GM21423 (cell line): ENCODE data around the gene ACER3.

Experiments
- ATAC-seq: cut with Tn5 transposase; IDR thresholded peaks from one replicate; pipeline ENCODE4 v1.9.1; 2021; ENCODE audit warnings: mild to moderate bottlenecking, moderate library complexity; ENCODE audit not compliant: unreplicated experiment

ACER3 gene

DNA sequence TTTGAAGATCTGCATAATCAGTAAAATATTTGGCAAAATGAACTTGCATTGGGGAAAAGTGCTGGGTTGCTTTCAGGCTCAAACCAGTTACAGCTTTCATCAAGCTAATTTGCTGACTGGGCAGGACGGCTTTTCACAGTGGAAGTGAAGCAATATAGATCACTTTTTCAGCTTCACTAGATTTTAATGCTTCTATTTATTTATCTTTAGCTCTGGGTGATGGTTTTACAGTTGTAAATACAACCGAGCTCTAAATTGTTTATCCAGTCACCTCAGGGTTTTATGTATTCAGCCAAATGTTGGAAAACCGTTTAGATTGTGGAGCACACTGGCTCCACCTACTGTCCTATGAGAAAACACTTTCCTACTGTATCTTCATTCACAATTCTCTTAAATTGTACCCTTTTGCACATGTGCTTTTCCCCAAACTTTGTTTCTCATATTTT is 58.2 kb downstream of the ACER3 start:
- ATAC-seq: no peak

DNA sequence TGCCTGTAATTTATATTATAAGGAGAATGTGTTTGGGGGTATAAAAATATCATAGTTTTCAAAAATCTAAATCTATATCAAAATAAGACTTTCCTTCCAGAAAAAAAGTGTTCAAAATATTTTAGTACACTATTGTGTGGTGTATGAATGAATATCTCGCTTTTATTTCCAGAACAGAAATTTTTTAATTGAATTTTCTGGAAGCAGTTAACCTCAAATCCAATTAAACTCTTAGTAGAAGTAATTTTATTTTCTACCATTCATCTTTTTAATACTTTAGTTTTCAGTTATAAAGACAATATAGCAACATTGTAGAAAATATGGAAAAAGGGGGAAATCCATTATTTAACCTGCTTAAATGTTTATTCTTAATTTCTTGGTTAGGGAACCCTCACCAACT is 58.7 kb downstream of the ACER3 start:
- no peak for ATAC-seq

DNA sequence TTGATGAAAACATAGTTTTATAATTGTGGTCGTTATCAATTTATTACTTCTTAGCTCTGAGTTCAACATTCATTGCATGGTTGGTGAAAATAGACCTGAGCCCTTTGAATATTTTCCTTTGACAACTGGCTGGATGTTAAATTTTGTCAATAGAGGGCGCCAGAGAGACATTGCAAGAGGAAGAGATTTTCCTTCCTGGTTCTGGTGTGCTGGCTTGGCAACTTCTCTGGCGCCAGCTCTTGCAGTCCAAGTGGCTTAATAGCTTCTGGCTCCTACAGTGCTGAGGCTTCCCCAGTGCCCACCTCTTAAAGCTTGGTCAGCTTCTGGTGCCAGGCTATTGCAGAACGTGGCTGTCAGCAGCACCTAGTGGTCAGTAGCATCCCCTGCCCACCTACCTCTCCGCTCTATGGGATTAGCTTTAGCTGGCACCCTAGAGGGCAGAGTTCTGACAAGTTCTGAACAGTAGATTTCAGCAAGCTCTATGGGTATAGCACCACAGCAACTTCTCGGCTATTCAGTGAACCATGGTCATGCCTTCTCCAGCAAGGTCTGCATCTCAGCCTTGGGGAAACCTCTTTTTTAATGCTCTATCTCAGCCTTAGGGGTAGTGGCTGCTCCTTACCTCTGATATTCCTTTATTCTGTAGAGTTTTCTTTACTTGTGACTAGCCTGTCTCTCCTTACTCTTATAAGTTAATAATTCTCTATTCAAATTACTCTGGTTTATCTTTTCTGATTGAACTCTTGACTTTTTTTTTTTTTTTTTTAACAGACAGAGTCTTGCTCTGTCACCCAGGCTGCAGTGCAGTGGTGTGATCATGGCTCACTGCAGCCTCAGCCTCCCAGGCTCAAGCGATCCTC is 59.4 kb downstream of the ACER3 start:
- ATAC-seq: peak; percentile 66

DNA sequence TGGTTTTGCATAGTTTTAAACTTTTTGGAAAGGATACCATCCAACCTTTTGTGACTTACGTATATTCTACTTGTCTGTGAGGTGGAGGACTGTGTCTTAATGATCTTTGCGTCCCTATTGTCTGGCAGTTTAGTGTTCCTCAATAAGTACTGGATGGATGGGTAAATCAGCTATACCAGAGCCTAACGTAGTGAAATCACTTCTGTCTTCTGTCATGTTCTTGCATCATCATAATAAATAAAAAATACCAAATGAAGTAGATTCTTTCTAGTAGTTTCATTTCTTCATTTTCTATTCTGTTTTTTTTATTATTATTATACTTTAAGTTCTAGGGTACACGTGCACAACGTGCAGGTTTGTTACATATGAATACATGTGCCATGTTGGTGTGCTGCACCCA is 66.4 kb downstream of the ACER3 start:
- ATAC-seq: no peak

DNA sequence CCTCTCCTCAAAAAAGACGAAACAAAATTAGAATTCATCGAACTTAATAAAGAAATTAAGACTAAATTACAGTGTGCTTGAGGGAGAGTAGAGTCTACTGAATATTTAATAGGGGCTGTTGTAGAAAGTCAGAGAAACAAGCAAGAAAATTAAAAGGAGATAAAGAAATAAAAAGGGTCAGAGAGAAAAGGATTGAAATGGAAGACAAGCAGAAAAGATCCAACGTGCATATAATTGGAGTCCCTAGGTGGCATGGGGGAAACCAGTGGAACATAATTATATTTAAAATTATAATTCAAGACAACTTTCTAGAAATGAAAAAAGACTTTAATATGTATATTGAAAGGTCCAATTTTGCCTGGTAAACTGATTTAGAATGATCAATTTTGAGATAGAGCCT is 74.3 kb downstream of the ACER3 start:
- no peak for ATAC-seq

DNA sequence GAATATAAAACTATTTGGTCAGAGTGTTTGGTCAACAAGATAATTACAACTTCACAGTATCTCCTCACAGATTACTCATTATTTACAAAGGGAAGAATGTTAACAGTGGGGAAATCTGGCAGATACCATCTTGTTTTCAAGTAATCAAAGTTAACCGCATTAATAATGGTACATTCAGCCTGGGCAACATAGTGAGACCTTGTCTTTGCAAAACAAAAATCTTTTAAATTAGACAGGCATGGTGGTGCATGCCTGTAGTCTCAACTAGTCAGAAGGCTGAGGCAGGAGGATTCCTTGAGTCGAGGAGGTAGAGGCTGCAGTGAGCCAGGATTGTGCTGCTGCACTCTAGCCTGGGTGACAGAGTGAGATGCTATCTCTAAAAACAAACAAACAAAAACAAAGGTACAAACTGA is 78.5 kb downstream of the ACER3 start:
- no peak for ATAC-seq

DNA sequence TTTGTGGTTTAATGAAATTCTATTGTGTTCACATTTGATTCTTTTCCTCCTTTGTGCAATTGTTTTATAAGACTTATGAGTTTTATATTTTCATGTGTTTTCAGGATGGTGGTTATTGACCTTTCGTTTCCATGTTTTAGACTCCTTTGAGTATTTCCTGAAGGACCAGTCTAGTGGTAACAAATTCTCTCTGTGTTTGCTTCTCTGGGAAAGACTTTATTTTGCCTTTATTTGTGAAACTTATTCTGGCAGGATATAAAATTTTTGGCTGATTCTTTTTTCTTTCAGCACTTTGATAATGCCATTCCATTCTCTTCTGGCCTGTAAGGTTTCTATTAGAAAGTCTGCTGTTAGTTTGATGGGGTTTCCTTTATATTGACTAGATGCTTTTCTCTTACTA is 83.5 kb downstream of the ACER3 start:
- no peak for ATAC-seq

DNA sequence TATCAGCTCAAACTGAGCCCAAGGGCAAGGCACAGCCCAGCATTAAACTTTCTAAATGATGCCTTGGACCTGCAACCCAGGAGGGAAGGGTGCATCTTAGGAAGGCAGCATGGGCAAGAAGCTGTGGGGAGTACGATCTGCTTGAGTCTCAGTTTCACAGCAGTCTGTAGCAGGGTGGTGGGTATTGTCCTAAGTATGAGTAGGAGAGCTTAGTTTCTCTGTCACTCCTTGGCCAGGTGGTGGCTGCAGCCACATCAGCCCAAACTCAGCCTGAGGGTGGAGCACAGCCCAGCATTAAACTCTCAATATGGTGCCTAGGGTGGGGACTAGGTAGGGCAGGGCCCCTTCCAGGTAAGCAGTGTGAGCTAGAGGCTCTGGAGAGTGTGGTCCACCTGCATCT is 85.5 kb downstream of the ACER3 start:
- ATAC-seq: no peak

DNA sequence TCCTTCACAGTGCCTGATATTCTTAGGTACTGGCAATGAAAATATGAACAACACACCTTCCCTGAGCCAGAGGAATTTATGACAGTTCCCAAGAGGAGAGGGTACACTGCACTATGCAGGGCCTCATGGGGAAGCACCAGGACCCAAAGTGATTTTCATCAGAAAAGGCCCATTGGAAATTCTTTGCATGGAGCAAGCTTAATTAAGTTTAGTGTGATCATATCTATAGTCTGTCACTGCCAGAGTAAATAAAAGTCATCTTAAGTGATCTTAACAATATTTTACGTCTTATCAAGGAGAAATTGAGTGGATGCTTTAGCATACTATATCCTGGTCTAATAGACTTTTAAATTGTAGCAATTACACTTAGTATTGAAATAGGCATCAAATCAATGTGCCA is 86.5 kb downstream of the ACER3 start:
- ATAC-seq: no peak

DNA sequence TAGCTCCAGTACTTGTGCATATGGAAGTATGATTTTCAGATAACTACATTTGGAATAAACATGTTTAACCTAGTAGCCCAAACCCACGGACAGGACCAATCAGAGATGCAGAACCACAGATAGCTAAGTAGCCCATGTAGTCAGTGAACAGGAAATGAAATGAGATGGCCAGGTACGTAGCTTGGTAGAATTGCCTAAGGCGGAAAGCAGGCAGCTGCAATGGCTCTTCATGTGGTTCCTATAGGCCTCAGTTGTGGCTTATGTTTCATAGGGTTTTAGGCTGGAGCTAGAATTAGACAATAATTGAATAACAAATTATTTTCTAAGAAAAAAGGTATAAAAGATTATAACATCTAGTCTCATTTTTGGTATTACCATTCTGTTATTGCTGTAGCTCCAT is 87.1 kb downstream of the ACER3 start:
- ATAC-seq: no peak

DNA sequence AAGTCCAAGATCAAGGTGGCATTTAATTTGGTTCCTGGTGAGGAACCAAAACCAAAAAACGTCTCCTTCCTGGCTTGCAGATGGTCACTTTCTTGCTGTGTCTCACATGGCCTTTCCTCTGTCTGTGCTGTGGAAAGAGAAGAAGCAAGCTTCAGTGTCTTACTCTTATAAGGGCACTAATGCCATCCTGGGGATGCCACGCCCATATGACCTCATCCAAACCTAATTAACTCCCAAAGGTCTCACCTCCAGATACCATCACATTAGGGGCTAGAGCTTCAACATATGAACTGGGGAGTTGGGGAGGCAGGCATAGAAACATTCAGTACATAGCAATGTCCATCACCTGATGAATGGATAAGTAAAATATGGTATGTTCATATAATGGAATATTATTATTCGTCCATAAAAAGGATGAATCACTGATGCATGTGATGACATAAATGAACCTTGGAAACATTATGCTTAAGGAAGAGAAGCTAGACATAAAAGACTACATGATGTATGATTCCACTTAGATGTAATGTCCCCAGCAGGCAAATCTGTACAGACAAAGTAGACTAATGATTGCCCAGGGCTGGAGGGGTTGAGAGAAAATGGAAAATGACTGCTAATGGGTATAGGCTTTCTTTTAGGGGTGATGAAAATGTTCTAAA is 94.9 kb downstream of the ACER3 start:
- no peak for ATAC-seq

DNA sequence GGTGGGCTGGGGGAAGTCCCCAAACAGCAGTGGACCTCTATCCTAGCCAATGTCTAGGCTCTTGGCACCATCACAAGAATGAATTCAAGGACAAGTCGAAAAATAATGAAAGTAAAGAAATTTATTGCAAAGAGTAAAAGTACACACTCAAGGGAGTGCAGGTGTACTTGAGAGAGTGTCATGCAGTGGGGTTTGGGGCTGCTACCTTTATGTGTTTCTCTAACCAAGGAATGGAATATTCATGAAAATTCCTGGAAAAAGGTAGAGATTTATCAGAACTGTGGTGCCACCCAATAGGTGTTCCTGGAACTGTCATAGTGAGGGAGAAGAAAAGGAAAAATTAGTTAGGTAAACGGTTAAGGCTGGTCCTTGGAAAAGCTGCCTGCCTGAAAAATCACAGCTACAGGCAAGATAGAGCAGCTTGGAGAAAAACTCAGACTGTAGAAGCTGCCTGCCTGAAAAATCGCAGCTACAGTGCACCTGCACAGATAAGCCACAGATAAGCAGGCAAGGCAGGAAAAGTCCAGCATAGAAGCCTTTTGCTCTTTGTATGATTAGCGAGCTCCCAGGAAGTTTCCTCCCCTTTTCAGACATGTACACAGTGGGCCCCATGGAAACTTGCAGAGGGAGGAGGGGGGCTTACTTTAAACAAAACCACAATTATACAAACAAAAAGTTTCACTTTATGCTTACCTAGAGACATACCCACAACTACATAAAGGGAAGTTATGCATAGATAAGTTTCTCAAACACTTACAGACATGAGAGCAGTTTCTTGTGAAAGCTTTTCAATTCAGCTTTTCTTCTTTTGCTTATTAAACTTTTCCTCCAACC is 102.1 kb downstream of the ACER3 start:
- ATAC-seq: peak; percentile 94

DNA sequence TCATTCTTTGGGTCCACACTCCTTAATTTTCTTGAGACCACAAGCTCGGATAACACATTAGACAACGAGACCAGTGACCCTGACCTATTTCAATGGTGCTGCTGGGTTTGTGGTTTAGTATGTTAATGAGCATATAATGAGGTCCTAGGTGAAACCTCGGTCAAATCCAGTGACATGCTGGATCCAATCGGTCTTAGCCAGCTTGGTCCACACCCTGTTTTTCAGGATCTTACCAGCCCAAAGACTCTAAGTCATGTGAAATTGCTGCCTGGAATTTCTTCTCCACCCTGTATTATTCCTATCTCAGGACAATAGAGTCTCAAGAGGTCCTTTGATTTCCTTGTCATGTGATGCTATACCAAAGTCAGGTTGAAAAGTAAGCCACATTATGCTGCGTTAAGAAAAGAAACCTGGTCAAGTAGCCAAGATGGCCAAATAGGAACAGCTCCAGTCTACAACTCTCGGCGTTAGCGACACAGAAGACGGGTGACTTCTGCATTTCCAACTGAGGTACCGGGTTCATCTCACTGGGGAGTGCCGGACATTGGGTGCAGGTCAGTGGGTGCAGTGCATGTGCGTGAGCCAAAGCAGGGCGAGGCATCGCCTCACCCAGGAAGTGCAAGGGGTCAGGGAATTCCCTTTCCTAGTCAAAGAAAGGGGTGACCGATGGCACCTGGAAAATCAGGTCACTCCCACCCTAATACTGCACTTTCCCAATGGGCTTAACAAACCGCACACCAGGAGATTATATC is 102.9 kb downstream of the ACER3 start:
- ATAC-seq: peak; percentile 13

DNA sequence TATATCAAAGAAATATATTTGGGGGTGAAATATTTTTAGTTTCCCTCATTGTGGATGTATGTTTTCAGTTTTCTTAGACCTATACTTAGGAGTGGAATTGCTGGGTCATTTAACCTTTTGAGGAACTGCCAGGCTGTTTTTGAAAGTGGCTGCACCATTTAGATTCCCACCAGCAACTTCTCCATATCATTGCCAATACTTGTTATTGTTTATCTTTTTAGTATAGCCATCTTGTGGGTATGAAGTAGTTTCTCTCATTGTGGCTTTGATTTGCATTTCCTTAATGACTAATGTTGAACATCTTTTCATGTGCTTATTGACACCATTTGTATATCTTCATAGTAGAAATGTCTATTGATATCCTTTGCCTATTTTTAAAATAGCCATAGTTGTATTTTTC is 111.3 kb downstream of the ACER3 start:
- no peak for ATAC-seq

DNA sequence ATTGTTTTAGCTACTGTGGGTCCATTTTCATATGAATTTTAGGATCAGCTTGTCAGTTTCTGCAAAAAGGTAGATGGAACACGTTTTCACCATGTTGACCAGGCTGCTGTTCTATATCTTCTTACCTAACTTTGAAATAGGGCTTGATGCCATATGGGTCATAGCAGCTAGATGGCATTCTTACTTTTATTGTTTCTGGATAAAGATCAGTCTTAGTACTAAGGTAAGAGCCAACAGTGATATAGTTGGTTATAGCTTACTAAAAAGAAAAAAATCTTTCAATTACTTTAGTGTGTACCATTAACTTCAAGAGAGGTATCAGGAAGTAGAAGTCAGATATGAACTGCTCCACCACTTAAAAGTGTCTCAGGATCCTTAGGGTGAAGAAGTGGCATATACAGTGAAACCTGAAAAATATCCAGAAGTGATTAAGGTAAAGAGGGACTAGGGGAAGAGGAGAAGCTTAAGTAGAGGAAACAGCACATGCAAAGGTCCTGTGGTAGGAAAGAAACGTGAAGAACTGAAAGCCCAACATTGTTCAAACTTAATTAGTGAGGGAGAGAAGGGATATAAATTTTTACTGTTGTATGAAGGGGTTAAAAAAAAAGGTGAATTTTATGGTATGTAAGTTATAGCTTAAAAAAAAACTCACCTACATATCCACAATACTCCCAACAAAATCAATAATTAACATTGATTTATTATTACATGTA is 113.6 kb downstream of the ACER3 start:
- ATAC-seq: no peak

DNA sequence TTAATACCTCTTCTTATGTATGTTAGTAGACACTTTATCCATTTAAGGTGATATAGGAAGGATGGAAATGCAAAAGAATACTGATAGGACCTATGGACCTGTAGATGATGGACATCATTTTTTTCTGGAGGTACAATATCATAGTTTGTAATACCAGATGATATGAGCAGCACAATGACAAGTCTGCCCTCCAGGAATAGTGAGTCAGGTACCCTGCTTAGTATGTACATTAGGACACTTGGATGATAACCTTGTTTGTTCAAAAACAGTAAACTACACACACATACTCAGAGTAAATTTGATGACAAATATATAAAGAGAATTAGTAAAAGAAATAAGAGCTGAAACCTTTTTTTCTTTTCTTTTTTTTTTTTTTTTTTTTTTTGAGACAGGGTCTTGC is 114.8 kb downstream of the ACER3 start:
- ATAC-seq: no peak

DNA sequence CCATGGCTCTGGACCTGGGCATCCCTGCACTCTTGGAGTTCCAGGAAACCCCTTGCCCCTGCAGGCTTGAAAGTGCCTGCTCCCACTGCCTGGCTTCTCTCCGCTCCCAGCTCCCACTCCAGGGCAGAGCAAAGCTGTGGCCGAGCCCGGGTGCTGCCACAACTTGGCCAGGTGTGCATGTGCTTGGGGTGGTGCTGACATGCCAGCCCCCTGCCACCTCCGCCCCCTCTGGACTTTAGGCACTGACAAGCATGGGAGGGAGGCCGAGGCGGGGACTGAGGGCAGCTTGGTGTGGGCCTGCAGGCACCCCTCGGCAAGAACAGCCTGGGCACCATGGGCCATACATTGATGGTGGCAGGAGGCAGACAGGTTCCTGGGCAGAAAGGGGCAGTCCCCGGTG is 117.1 kb downstream of the ACER3 start:
- ATAC-seq: no peak

DNA sequence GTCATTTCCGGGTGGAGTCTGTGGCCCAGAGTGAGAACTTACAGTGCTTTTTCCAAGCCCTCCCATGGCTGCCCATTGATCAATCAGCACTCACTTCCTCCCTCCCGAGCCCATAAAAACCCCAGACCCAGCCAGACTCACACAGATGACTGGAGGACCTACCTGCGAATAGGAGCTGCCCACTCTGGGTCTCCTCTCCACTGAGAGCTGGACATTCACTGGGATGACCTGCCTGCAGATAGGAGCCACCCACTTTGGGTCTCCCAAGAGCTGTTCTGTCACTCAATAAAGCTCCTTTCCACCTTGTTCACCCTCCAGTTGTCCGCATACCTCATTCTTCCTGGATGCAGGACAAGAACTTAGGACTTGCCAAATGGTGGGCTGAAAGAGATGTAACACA is 117.5 kb downstream of the ACER3 start:
- ATAC-seq: no peak

DNA sequence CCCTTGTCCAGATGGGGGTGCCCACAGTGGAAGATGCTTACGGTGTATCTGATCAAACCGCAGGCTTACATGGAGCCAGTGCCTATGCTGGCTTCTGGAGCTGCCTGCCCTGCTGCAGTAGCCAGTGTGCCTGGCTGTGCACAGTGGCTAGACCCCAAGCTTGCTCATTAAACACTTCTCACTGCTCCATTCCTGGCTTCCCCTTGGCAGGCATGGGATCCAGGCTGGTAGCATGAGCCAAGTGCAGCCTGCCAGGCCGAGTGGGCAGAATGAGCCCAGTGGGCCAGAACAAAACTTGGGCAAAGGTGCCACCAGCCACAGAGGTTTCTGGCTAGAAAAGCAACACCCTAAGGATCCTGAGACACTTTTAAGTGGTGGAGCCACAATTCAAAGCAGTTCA is 118.1 kb downstream of the ACER3 start:
- no peak for ATAC-seq

DNA sequence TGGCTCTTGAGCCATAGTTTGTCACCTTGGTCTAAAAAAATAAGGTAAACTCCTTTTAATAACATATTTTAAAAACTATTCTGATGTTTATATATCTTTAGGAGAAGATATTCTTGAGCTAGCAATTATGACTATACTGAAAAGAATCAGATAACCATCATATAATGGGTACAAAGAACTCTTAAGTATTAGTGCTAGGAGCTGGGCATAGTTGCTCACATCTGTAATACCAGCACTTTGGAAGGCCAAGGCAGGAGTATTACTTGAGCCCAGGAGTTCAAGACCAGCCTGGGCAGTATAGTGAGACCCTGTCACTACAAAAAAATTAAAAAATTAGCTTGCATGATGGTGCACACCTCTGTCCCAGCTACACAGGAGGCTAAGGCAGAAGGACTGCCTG is 119.5 kb downstream of the ACER3 start:
- no peak for ATAC-seq
